HepG2 (cell line): ENCODE results near the gene DRAP1. TPM values are rescaled to one million over a fixed set of nuclear protein-coding genes. Genes with fewer than 3 reads are reported as not detected.

Experiments used
- ATAC-seq: fragments of 200-7000 bp; cut with Tn5 transposase; 3 replicates; pipeline ENCODE4 v1.9.1; 2020; ENCODE audit warnings: mild to moderate bottlenecking, moderate library complexity
- BruUV-seq: library from RNA; stranded (reverse); fragments of 400-500 nt; replicated peaks from 2 replicates; lab custom pipeline; 2021; lab: Mats Ljungman, UMichigan
- CTCF ChIA-PET: fragments of 300-600 bp; formaldehyde crosslinking; extraction: SDS; loops from one replicate; lab custom pipeline; 2021; ENCODE audit warnings: low total read pairs, inconsistent platforms, low intra/inter-chr PET ratio; lab: Yijun Ruan, JAX
- POLR2A ChIA-PET: fragments of 350-600 bp; sonication (Branson Sonifier 250); formaldehyde crosslinking; loops from one replicate; lab custom pipeline; 2020; ENCODE audit warnings: antibody characterized with exemption, inconsistent platforms; lab: Yijun Ruan, JAX
- DNase-seq: peaks from one replicate; pipeline ENCODE4 v3.0.0-alpha.2; 2015; ENCODE audit warnings: low spot score
- FAIRE-seq: peaks from 3 replicates; lab custom pipeline; 2011; peaks lifted over from hg19 to GRCh38; lab: Jason Lieb, UNC
- H2AFZ ChIP-seq: one replicate; pipeline ENCODE4 v1.6.1; 2011; ENCODE audit warnings: low read length, inconsistent platforms
- H3K27ac ChIP-seq: fragments of 300-600 bp; 3 replicates; pipeline ENCODE4 v1.8.0; 2011; ENCODE audit warnings: mixed run types, mild to moderate bottlenecking, mixed read lengths, low read length, inconsistent platforms; ENCODE audit not compliant: insufficient read depth; ENCODE audit errors: extremely low read length
- H3K27me3 ChIP-seq, 2 experiments: fragments of 200-600 bp in 1 of 2; 2 replicates in 1 of 2; 3 replicates in 1 of 2; pipeline versions ENCODE4 v1.6.0 to v1.8.0; 2011; ENCODE audit warnings: low read length in 2 of 2, mild to moderate bottlenecking in 2 of 2, moderate library complexity in 2 of 2, inconsistent platforms in 1 of 2; ENCODE audit not compliant: insufficient read depth in 2 of 2, control insufficient read depth in 1 of 2
- H3K36me3 ChIP-seq, 2 experiments: fragments of 200-600 bp in 1 of 2; replicated peaks in 1 of 2; 2 replicates in 1 of 2; 3 replicates in 1 of 2; pipeline versions ENCODE4 v1.5.1 to v1.8.0; 2011; ENCODE audit warnings: low read length in 2 of 2, inconsistent platforms in 1 of 2; ENCODE audit not compliant: insufficient read depth in 2 of 2, control insufficient read depth in 1 of 2
- H3K4me1 ChIP-seq: 2 replicates; pipeline ENCODE4 v1.5.1; 2012; ENCODE audit warnings: low read length, inconsistent platforms; ENCODE audit not compliant: insufficient read depth
- H3K4me2 ChIP-seq: 2 replicates; pipeline ENCODE4 v1.6.0; 2011; ENCODE audit warnings: low read depth, low read length, inconsistent platforms
- H3K4me3 ChIP-seq, 3 experiments: fragments of 200-600 bp in 1 of 3; sonication (generic), shearing (Covaris generic) in 1 of 3; replicated peaks in 1 of 3; 2 replicates each; pipeline ENCODE4 v1.5.1; 2011 to 2016; ENCODE audit warnings: low read length in 3 of 3, inconsistent platforms in 2 of 3, low read depth in 2 of 3, mild to moderate bottlenecking in 2 of 3, control low read depth in 1 of 3, mixed read lengths in 1 of 3; ENCODE audit not compliant: insufficient read depth in 1 of 3
- H3K79me2 ChIP-seq: one replicate; pipeline ENCODE4 v1.6.1; 2011; ENCODE audit warnings: low read length, inconsistent platforms; ENCODE audit not compliant: insufficient read depth
- H3K9ac ChIP-seq: 2 replicates; pipeline ENCODE4 v1.6.0; 2011; ENCODE audit warnings: mild to moderate bottlenecking, low read depth, low read length, inconsistent platforms; ENCODE audit not compliant: insufficient read depth
- H3K9me3 ChIP-seq: 2 replicates; pipeline ENCODE4 v1.5.1; 2012; ENCODE audit warnings: mild to moderate bottlenecking, low read length
- H4K20me1 ChIP-seq: 2 replicates; pipeline ENCODE4 v1.6.0; 2011; ENCODE audit warnings: inconsistent platforms, mild to moderate bottlenecking, low read length, moderate library complexity; ENCODE audit not compliant: insufficient read depth
- KDM2A ChIP-seq: sonication (generic); formaldehyde crosslinking; IDR thresholded peaks from 2 replicates; pipeline ENCODE4 v1.4.0; 2020; ENCODE audit warnings: low read depth, missing genetic modification reagents, borderline replicate concordance
- PHF5A ChIP-seq: IDR thresholded peaks from one replicate; pipeline ENCODE4 v1.6.1; 2018; ENCODE audit warnings: low read depth, missing genetic modification reagents; ENCODE audit not compliant: unreplicated experiment
- SIX1 ChIP-seq: sonication (generic); formaldehyde crosslinking; IDR thresholded peaks from 2 replicates; pipeline ENCODE4 v1.4.0; 2020; ENCODE audit warnings: missing genetic modification reagents, borderline replicate concordance
- TSC22D2 ChIP-seq: sonication (generic); formaldehyde crosslinking; IDR thresholded peaks from 2 replicates; pipeline ENCODE4 v1.5.1; 2020; ENCODE audit warnings: missing genetic modification reagents, mild to moderate bottlenecking, borderline replicate concordance
- ZFY ChIP-seq: sonication (generic); formaldehyde crosslinking; IDR thresholded peaks from 2 replicates; pipeline ENCODE4 v1.4.0; 2020; ENCODE audit warnings: missing genetic modification reagents
- ZNF629 ChIP-seq: sonication (generic); formaldehyde crosslinking; conservative IDR thresholded peaks from 2 replicates; pipeline ENCODE4 v1.5.0; 2020; ENCODE audit warnings: missing genetic modification reagents
- WGBS: methylation state at CpG from one replicate; pipeline ENCODE4 v1.1.6; 2017; ENCODE audit warnings: low lambda C conversion rate; 5-methylcytosine and 5-hydroxymethylcytosine counted together
- in situ Hi-C: cut with HindIII; loops from 2 replicates; pipeline ENCODE4 v1.10.0; 2017; ENCODE audit warnings: low pct_unique_long_range_greater_than_20kb; ENCODE audit not compliant: extremely low pct_ligation_motif_present
- intact Hi-C: fragments of 100-400 bp; cut with micrococcal nuclease; formaldehyde crosslinking; loops from one replicate; pipeline ENCODE4 v1.10.0; 2022; ENCODE audit not compliant: unreplicated experiment
- polyA plus RNA-seq, 8 experiments: library from polyadenylated mRNA; depleted of rRNA in 3 of 8; stranded (reverse) in 7 of 8; unstranded in 1 of 8; fragments of >200 nt; fragmentation: Illumina TruSeq in 4 of 8; extraction: Trizol in 4 of 8; gene quantifications; 2 replicates each; pipeline versions ENCODE4 v1.2.1 to v1.2.3, GENCODE V29; 2011 to 2016; ENCODE audit warnings: low read depth in 4 of 8, missing spikeins in 1 of 8, mixed read lengths in 1 of 8; ENCODE audit not compliant: insufficient read depth in 1 of 8
- total RNA-seq, 5 experiments: library from RNA; depleted of rRNA; stranded (reverse); fragments of >200 nt; fragmentation: Illumina TruSeq; extraction: Trizol; gene quantifications; 2 replicates each; pipeline ENCODE4 v1.2.3, GENCODE V29; 2016; ENCODE audit warnings: low read depth in 1 of 5
- TF ChIP-seq, protein P1 (sequence below): sonication (generic); formaldehyde crosslinking; IDR thresholded peaks from 2 replicates; pipeline ENCODE4 v1.4.0; 2020; ENCODE audit warnings: missing genetic modification reagents

Gene DRAP1
- total and polyA plus RNA-seq, 2 of the 13 experiments (the other 11 are each of a cell fraction or from before 2014, with no cell fraction given) = 46.8 to 52.3 TPM

DNA sequence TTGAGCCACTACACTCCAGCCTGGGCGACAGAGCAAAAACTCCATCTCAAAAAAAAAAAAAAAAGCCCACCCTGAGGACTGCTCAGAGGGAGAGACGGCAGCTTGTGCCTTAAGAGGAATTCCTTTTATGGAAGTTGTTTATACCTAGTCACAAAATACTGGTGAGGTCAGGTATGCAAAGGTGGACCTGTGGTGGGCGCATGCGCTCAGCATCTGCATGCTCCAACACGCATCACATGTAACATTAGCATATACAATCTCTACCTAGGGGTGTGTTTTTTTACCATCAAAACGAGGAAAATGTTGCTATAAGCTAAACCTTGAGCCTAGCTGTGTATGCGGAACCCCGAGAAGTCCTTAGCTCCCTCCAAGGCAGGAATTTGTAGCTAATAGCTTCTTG, 35.5 kb downstream of the DRAP1 start:
- Histone ChIP-seq H3K9me3 (no peaks in the 10 kb centered on the region), H3K4me1 (peaks cover 59% of the 10 kb centered on the region), H3K27ac (no peak overlapping the region), H3K79me2 (no peaks in the 10 kb centered on the region), H3K4me3 (no peak overlapping the region), H3K36me3 (no peaks in the 10 kb centered on the region), H3K27me3 (no peaks in the 10 kb centered on the region), H3K4me2 (no peak overlapping the region), H4K20me1 (no peaks in the 10 kb centered on the region), H2AFZ (no peak overlapping the region), H3K9ac (no peak overlapping the region)
- ATAC-seq (no peak), DNase-seq (no peak), FAIRE-seq (no peak)
- TF ChIP-seq SIX1 (CRISPR knock-in tag) (no peak), TSC22D2 (CRISPR knock-in tag) (no peak), ZFY (CRISPR knock-in tag) (no peak), PHF5A (CRISPR knock-in tag) (no peak)
- TF ChIP-seq, protein P1, sequence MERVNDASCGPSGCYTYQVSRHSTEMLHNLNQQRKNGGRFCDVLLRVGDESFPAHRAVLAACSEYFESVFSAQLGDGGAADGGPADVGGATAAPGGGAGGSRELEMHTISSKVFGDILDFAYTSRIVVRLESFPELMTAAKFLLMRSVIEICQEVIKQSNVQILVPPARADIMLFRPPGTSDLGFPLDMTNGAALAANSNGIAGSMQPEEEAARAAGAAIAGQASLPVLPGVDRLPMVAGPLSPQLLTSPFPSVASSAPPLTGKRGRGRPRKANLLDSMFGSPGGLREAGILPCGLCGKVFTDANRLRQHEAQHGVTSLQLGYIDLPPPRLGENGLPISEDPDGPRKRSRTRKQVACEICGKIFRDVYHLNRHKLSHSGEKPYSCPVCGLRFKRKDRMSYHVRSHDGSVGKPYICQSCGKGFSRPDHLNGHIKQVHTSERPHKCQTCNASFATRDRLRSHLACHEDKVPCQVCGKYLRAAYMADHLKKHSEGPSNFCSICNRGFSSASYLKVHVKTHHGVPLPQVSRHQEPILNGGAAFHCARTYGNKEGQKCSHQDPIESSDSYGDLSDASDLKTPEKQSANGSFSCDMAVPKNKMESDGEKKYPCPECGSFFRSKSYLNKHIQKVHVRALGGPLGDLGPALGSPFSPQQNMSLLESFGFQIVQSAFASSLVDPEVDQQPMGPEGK = no peak
- in situ Hi-C loops (no loop called here), intact Hi-C loops (no loop called here)
- ChIA-PET CTCF (no interaction called here), POLR2A (no interaction called here)
- WGBS = 83% methylated on average over 8 of the region's 8 CpGs
- BruUV-seq = no TSS peak

DNA sequence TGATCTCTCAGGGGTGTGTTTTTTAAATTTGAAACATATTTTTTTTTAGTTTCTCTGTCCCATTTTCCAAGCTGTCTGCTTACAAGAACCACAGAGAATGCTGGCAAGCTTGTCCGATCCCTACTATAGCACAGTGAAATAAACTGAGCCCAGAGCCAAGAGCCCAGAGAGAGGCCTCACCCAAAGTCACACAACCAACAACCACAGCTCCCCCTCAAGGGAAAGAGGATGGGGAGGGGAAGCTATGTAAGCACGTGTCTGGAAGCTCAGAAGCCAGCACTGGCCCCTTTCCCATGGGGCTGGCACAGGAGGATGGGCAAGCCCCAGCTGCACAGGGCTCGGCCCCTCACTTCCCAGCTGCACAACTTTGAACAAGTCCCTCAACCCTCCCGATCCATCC, 39.1 kb downstream of the DRAP1 start:
- in situ Hi-C loops = no loop called here
- no peak overlapping the region for H2AFZ ChIP-seq
- BruUV-seq = no TSS peak
- ChIA-PET CTCF (no interaction called here), POLR2A (interaction anchor here (1.3 kb wide), 1 partner anchor 70 kb away, joined by 5 read pairs; the partner anchor contains the start of gene FIBP)
- H3K27ac ChIP-seq = no peak overlapping the region
- TF ChIP-seq KDM2A (CRISPR knock-in tag) = no peak
- 0 out of 2 replicates have a peak, but pooled peaks have one; percentile 9 for TF ChIP-seq ZNF629 (CRISPR knock-in tag)
- no peak overlapping the region for H3K9ac ChIP-seq
- H3K79me2 ChIP-seq = peaks cover 15% of the 10 kb centered on the region
- no peak overlapping the region for H3K4me2 ChIP-seq
- H3K36me3 ChIP-seq = no peaks in the 10 kb centered on the region
- no peak overlapping the region for H3K4me3 ChIP-seq
- ATAC-seq (no peak), FAIRE-seq (no peak), DNase-seq (no peak)
- H3K4me1 ChIP-seq = peaks cover 60% of the 10 kb centered on the region
- no peaks in the 10 kb centered on the region for H3K9me3 ChIP-seq
- WGBS = 65% methylated on average over 4 of the region's 4 CpGs
- no peaks in the 10 kb centered on the region; a peak in 1 of 5 replicates for H3K27me3 ChIP-seq
- intact Hi-C loops = no loop called here
- H4K20me1 ChIP-seq = no peaks in the 10 kb centered on the region
